Ascending aorta (tissue), 2 donors: ENCODE data around the gene CCDC12. TPM values are rescaled to one million over a fixed set of nuclear protein-coding genes. Genes with fewer than 3 reads are reported as not detected.
A peak's percentile ranks its signal among the peaks of the same experiment; 100 is the strongest.

Experiments
- DNase-seq, 2 donors: peaks; one replicate each; pipeline ENCODE4 v3.0.0-alpha.2; 2019; ENCODE audit warnings: low spot score in 2 of 2
- H3K27ac ChIP-seq, 2 donors: fragments of 200-600 bp; sonication (generic); one replicate each; pipeline ENCODE4 v1.5.1; 2016 to 2017; ENCODE audit warnings: mild to moderate bottlenecking in 1 of 2
- H3K27me3 ChIP-seq: fragments of 200-600 bp; sonication (generic); one replicate; pipeline ENCODE4 v1.5.1; 2017
- H3K36me3 ChIP-seq, 2 donors: fragments of 200-600 bp; sonication (generic); one replicate each; pipeline ENCODE4 v1.5.1; 2016
- H3K4me1 ChIP-seq, 2 donors: fragments of 200-600 bp; sonication (generic); one replicate each; pipeline ENCODE4 v1.5.1; 2016 to 2017; ENCODE audit warnings: mild to moderate bottlenecking in 1 of 2
- H3K4me3 ChIP-seq, 2 donors: fragments of 200-600 bp; sonication (generic); one replicate each; pipeline ENCODE4 v1.5.1; 2016 to 2017; ENCODE audit warnings: mild to moderate bottlenecking in 1 of 2
- H3K9me3 ChIP-seq, 2 donors: fragments of 200-600 bp; sonication (generic); one replicate each; pipeline ENCODE4 v1.5.1; 2016
- intact Hi-C: fragments of 100-400 bp; cut with DNase I; formaldehyde crosslinking; loops from one replicate; pipeline ENCODE4 v1.15.1; 2023
- total RNA-seq: library from RNA; depleted of rRNA; stranded (reverse); fragments of >200 nt; gene quantifications from one replicate; pipeline ENCODE4 v1.1.0, GENCODE V29; 2016
- TF ChIP-seq, protein P1 (sequence below), 3 experiments: fragments of 200-600 bp in 2 of 3; fragments of 450-650 bp in 1 of 3; sonication (generic) in 2 of 3; IDR thresholded peaks; one replicate each; pipeline ENCODE4 v1.5.1; 2016 to 2019; ENCODE audit warnings: antibody characterized with exemption in 3 of 3, mild to moderate bottlenecking in 1 of 3, moderate library complexity in 1 of 3

Gene CCDC12
- total RNA-seq, 1 donor from 2014 or later = 34.3 TPM

- H3K27ac ChIP-seq = peak within 1 kb of the TSS; percentile 68 to 87
- DNase-seq = peak; percentile 89 to 98
- no peaks in the 10 kb centered on the region for H3K9me3 ChIP-seq
- H3K4me1 ChIP-seq = peaks cover 23 to 30% of the 10 kb centered on the region in 2 donors
- H3K27me3 ChIP-seq = no peaks in the 10 kb centered on the region
- intact Hi-C loops = loop anchor here (5.0 to 10.0 kb wide), 2 partner anchors 107 to 134 kb away; no protein-coding TSS in a partner anchor
- TF ChIP-seq, protein P1, sequence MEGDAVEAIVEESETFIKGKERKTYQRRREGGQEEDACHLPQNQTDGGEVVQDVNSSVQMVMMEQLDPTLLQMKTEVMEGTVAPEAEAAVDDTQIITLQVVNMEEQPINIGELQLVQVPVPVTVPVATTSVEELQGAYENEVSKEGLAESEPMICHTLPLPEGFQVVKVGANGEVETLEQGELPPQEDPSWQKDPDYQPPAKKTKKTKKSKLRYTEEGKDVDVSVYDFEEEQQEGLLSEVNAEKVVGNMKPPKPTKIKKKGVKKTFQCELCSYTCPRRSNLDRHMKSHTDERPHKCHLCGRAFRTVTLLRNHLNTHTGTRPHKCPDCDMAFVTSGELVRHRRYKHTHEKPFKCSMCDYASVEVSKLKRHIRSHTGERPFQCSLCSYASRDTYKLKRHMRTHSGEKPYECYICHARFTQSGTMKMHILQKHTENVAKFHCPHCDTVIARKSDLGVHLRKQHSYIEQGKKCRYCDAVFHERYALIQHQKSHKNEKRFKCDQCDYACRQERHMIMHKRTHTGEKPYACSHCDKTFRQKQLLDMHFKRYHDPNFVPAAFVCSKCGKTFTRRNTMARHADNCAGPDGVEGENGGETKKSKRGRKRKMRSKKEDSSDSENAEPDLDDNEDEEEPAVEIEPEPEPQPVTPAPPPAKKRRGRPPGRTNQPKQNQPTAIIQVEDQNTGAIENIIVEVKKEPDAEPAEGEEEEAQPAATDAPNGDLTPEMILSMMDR (IDR thresholded peaks at IDR 0.05) = no peak
- H3K36me3 ChIP-seq = no peaks in the 10 kb centered on the region
- H3K4me3 ChIP-seq = peak within 1 kb of the TSS; percentile 52 to 92
These were observed 2.7 kb upstream of the CCDC12 start, which contains the start of gene NBEAL2 for GRCh38 chr3:46978985-46979944. NBEAL2 (plus strand) TSS chr3:46979666; CDS start chr3:46979862, 196 bp downstream.

GRCh38 chr3:46978381-46978780 is 1.8 kb upstream of the CCDC12 start:
- H3K4me1 ChIP-seq = peaks cover 23 to 32% of the 10 kb centered on the region in 2 donors
- H3K4me3 ChIP-seq = peak overlapping the region in 1 of 2 donors; percentile 92
- H3K27ac ChIP-seq = peak overlapping the region; percentile 68 to 87
- no peaks in the 10 kb centered on the region for H3K27me3 ChIP-seq
- intact Hi-C loops = loop anchor here (5.0 to 10.0 kb wide), 2 partner anchors 106 to 134 kb away; no protein-coding TSS in a partner anchor
- no peak for DNase-seq
- H3K9me3 ChIP-seq = no peaks in the 10 kb centered on the region
- TF ChIP-seq, protein P1 (IDR thresholded peaks at IDR 0.05) = no peak
- no peaks in the 10 kb centered on the region for H3K36me3 ChIP-seq

DNA sequence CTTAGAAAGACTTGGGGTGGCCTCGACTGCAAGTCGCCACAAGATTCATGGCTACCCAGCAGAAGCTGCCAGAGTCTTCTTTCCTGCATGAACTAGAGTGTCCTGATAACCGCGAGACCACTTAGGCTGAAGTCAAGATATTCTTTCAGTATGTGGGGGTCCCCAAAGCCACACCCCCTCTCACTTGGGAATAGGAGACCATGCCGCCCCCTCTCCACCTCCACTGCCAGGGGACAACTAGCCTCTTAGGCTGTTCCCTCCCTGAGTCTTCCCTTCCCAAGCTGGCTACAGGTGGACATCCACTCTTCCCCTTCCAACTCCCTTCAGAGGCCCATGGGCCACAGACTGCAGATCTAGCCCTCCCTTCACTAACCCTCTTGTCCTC is 1.3 kb upstream of the CCDC12 start:
- Histone ChIP-seq H3K4me1 (peaks cover 23 to 32% of the 10 kb centered on the region in 2 donors), H3K4me3 (peak overlapping the region in 1 of 2 donors; percentile 51), H3K27ac (peak overlapping the region; percentile 68 to 87), H3K9me3 (no peaks in the 10 kb centered on the region), H3K36me3 (no peaks in the 10 kb centered on the region), H3K27me3 (no peaks in the 10 kb centered on the region)
- DNase-seq = no peak
- intact Hi-C loops = loop anchor here (2.0 to 10.0 kb wide), 3 partner anchors 106 to 185 kb away; no protein-coding TSS in a partner anchor
- TF ChIP-seq, protein P1 (IDR thresholded peaks at IDR 0.05) = no peak

DNA sequence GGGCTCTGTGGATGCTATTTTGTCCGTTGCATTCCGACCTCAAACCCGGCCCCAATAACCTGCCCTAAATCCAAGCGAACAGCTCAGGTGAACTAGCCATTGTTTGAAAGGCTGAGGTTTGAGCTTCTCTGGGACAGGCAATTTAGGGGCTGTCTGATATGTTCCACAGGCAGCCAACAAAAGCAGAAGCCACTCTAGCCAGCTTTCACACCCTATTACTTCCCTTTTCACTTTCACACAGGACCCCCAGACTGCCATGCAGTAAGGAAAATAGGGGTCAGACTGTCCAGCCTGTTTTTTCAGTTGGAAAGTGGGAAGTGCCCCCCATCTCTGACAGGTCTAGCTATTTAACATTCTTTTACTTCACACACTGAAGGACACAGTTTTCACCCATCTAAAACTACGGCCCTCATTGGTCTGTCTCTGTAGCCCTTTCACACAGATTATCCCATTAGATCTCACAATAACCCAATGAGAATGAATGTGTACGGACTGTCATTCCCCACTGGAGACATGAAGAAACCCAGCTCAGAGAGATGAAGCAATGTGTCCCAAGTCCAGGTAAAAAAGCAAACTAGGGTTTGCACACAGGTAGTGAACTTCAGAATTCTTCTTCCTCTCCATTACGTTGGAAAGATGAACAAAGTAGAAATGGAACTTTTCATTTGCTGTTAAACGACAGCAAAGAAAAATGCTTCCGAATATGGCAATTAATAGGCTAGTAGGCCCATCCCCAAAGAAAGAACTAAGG is 1.9 kb downstream of the CCDC12 start:
- no peaks in the 10 kb centered on the region for H3K9me3 ChIP-seq
- H3K27me3 ChIP-seq = no peaks in the 10 kb centered on the region
- H3K4me3 ChIP-seq = peak overlapping the region in 1 of 2 donors; percentile 83
- H3K4me1 ChIP-seq = peaks cover 33 to 41% of the 10 kb centered on the region in 2 donors
- no peak overlapping the region for H3K27ac ChIP-seq
- DNase-seq = no peak
- intact Hi-C loops = loop anchor here (5.0 to 10.0 kb wide), 2 partner anchors 102 to 130 kb away; no protein-coding TSS in a partner anchor
- no peaks in the 10 kb centered on the region for H3K36me3 ChIP-seq
- TF ChIP-seq, protein P1 (IDR thresholded peaks at IDR 0.05) = no peak

DNA sequence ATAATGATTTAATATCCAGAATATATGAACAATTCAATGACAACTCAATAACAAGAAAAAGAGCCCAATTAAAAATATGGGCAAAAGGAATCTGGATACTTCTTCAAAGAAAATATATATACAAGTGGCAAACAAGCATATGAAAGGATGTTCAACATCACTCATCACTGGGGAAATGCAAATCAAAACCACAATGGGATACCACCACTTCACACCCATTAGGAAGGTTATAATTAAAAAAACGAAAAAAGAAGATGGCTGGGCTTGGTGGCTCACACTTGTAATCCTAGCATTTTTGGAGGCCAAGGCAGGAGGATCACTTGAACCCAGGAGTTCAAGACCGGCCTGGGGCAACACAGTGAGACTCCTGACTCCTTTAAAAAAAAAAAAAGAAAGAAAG is 4.1 kb downstream of the CCDC12 start:
- Histone ChIP-seq H3K4me3 (no peak overlapping the region), H3K4me1 (peaks cover 18 to 34% of the 10 kb centered on the region in 2 donors), H3K27me3 (no peaks in the 10 kb centered on the region), H3K36me3 (no peaks in the 10 kb centered on the region), H3K27ac (no peak overlapping the region), H3K9me3 (no peaks in the 10 kb centered on the region)
- no peak for DNase-seq
- TF ChIP-seq, protein P1 (IDR thresholded peaks at IDR 0.05) = no peak
- intact Hi-C loops = loop anchor here (10.0 kb wide), 1 partner anchor 128 kb away; no protein-coding TSS in a partner anchor
